Retinal pigment epithelial cell (primary cell): ENCODE data around the gene INSIG2.

Source experiments
- DNase-seq: peaks from one replicate; pipeline ENCODE4 v3.0.0-alpha.2; 2010; ENCODE audit warnings: low read depth
- H3K4me3 ChIP-seq: 2 replicates; pipeline ENCODE4 v1.5.1; 2011; ENCODE audit warnings: mild to moderate bottlenecking, low read length, control low read depth, moderate library complexity
- TF ChIP-seq, protein P1 (sequence below): conservative IDR thresholded peaks from 2 replicates; pipeline ENCODE4 v1.5.1; 2011; ENCODE audit warnings: low read depth, low read length, control low read depth, inconsistent platforms

Gene INSIG2

DNA sequence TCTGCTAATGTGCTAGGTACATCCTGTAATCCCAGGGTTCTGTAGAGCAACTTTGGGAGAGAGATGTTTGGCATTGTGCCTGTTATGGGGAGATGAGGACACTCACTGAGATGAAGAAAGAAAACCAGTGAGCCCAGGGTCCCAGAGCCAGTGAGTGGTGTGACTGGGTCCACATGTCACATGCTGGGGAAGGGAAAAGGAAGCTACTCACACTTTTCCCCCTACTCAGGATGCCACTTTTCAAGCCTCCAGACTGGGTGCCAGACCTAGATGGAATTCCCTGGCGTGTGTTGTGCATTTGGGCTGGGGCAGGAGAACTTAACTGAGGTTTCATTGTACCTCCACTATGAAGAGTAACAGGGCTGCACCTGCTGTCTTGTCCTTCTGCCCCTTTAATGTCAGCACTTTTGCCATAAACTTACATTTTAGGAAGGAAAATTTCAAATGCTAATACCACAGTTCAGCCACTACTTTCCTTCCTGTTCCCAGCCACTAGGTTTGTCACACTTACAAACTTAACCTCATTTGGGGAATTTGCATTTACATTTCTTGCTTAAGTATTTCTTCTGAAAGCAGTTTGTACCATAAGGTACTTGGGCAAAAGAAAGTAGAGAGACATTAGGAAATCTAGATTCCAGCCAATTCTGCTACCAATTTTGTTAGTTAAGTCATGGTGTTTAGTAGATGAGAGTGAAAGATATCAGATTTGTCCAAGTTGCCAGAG, 10.2 kb downstream of the INSIG2 start:
- no peak overlapping the region for H3K4me3 ChIP-seq
- TF ChIP-seq, protein P1, sequence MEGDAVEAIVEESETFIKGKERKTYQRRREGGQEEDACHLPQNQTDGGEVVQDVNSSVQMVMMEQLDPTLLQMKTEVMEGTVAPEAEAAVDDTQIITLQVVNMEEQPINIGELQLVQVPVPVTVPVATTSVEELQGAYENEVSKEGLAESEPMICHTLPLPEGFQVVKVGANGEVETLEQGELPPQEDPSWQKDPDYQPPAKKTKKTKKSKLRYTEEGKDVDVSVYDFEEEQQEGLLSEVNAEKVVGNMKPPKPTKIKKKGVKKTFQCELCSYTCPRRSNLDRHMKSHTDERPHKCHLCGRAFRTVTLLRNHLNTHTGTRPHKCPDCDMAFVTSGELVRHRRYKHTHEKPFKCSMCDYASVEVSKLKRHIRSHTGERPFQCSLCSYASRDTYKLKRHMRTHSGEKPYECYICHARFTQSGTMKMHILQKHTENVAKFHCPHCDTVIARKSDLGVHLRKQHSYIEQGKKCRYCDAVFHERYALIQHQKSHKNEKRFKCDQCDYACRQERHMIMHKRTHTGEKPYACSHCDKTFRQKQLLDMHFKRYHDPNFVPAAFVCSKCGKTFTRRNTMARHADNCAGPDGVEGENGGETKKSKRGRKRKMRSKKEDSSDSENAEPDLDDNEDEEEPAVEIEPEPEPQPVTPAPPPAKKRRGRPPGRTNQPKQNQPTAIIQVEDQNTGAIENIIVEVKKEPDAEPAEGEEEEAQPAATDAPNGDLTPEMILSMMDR, result no peak
- DNase-seq, result no peak

DNA sequence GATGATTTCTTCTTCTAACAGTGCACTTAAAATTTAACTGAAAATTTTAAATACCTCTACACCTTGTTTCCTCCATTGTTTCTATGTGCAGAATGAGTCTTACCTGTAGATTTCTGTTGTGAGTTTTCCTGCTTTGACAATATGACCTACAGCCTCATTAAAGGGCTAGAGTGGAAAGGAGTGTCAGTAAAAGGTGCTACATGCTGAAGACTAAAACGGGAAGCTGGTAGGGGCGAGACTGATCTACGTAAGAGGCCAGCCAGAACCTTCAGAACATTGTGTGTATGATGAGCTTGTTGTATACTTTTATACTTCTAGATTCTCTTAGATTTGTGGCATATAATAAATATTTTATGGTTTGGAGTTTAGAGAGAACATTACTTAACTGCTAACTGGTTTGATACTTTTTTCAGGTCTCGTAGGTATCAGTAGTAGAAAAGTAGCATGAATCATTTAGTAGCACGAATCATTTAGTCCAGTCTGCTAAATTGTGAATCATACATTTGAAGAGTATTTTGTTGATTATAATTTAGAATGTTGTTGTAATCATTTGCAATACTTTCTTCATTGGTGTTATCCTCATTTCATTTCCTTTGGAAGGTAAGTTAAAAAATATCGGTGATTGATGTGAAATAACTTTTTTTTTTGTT, 14.3 kb downstream of the INSIG2 start:
- TF ChIP-seq, protein P1, result no peak
- no peak overlapping the region for H3K4me3 ChIP-seq
- DNase-seq, result no peak

DNA sequence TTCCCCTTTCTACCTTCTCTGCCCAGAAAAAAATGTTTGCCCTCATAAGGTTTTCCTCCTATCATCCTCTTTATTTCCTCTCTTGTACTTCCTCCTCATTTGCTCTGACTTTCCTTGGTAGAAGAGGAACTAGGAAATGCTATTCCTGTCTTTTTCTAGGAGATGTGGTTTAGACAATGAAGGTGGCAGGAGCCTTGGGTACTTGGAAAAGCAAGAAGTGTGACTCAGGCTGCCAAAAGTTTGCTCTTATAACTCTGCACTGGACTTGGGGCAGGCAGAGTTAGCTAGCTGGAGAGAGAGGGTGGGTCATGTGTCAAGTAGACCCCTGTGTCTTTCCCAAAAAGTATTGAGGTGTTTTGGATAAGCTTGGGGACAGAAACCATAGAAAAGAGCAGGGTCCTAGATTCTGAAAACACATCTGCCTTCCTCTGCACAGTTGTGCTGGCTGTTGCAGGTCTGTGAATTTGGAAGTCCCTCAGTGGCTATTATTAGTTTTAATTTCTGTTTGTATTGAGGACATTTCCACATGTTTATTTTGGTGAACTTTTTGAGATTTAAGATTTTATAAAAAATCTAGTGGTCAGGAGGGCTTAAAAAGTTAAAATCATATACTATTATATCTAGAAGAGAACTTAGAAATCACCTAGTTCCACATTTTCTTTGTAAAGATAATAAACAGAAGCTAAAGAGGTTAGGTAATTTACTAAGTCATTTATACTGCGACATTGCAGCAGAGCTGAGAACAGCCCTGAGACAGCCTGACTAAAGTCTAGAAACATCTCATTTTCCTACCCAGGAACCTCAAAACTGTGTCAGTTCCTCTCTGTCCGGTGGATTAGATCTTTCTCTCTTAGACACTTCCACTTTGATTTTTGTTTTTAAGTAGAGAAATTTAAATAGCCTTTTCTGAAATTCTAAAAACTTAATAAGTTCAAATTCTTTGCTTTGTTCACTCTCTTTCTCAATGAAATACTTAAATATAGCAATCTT, 16.0 kb downstream of the INSIG2 start:
- DNase-seq, result no peak
- TF ChIP-seq, protein P1, result no peak
- H3K4me3 ChIP-seq, result no peak overlapping the region

DNA sequence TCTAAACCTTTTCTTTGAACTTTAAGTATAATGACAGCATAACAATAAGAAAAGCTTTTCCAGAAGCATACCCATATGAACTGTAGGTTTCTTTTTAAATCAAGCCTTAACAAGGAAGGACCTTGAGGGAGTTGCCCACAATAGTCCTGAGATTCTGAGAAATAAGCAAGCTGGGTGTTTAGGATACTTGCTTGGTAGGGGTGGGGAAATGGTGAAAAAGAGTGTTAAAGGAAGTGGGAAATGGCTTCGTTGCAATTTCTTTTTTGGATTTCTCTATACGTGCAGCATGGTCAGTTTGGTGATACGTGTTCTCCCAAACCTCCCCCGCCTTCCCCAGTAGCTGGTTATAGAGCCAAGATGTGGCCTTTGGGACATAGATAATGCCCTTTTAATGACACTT, 17.2 kb downstream of the INSIG2 start:
- no peak for DNase-seq
- TF ChIP-seq, protein P1, result no peak

DNA sequence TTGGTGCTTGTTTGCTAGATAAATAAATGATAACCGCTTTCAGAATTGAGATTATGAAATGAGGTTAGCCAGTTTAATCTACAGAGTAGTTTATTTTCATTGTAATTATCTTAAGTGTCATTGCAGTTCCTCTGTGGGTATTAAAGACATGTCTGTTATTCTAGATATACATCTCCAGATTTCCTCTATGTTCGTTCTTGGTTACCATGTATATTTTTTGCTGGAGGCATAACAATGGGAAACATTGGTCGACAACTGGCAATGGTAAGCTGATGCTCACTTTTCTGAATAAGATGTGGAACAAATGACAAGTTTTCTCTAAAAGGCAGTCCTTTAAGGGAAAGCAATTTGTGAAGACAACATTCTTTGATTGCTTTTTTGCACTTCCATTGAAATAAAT, 18.7 kb downstream of the INSIG2 start:
- TF ChIP-seq, protein P1, result no peak

More for the DNA sequence above, 17.2 kb downstream of the INSIG2 start:
- H3K4me3 ChIP-seq, result no peak overlapping the region

DNA sequence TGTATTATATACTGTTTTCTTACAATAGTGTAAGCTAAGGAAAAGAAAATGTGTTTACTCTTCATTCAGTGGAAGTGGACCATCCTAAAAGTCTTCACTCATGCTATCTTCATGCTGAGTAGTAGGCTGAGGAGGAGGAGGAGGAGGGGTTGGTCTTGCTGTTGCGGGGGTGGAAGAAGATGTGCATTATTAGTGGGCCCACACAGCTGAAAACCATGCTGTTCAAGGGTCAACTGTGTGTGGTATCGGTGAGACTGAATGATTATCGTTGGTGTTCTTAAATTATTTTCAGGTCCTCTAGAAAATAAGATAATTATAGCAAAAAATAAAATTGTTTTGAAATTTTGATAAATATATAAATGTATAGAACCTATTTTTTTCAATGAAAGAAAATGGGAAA, 22.0 kb downstream of the INSIG2 start:
- no peak for DNase-seq
- H3K4me3 ChIP-seq, result no peak overlapping the region
- TF ChIP-seq, protein P1, result no peak

More for the DNA sequence above, 18.7 kb downstream of the INSIG2 start:
- H3K4me3 ChIP-seq, result no peak overlapping the region
- no peak for DNase-seq
